ENCODE data around the gene ITGAE.

GRCh38 chr17:3689262-3690093 is 111.5 kb downstream of the ITGAE start:
- TF ChIP-seq CTCF (IDR thresholded peaks at IDR 0.05; ENCODE audit: low read length) = no peak
- no peak for TF ChIP-seq EZH2 (optimal IDR thresholded peaks at IDR 0.05; ENCODE audit: low read depth, low read length)
